Stimulated activated CD4-positive, alpha-beta T cell treated with anti-CD3 and anti-CD28 coated beads, Interleukin-12 subunit alpha, Interleukin-12 subunit beta, amount 100 ng/mL, for 4 hours (primary cell): ENCODE results near the gene ATP7A.

Experiments
- DNase-seq: peaks from one replicate; pipeline ENCODE4 v3.0.0-alpha.2; 2020

The ATP7A gene

DNA sequence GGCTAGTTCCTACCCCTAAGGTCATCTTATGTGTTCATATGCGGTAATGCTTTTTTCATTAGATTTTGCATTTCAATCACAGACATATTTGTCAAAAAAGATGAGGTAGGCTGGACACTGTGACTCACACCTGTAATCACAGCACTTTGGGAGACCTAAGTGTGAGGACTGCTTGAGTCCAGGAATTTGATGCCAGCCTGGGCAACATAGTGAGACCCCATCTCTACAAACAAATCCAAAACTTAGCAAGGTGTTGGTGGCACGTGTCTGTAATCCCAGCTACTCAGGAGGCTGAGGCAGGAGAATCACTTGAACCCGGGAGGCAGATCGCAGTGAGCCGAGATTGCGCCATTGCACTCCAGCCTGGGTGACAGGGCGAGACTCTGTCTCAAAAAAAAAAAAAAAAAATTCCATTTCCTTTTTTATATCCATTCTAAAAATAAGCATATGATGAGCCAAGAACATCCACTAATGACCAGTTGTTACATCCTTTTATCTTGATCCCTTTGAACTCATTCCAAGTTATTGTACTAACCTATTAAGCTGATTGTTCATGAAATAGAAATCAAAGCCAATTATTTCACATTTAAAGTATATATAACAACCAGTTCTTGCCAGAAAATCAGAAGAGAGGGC, 35.5 kb downstream of the ATP7A start:
- no peak for DNase-seq

DNA sequence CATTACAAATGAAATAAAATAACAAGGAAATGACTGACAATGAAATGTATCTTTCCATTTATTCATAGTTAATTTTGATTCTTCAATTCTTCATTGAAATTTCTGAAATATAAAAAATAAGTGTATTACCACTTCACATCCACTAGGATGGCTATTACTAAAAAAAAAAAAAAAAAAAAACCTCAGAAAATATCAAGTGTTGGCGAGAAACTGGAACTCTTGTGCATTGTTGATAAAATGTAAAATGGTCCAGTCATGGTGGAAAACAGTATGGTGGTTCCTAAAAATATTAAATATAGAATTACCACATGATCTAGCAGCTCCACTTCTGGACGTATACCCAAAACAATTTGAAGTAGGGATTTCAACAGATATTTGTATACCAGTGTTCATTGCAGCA, 36.1 kb downstream of the ATP7A start:
- DNase-seq: no peak

DNA sequence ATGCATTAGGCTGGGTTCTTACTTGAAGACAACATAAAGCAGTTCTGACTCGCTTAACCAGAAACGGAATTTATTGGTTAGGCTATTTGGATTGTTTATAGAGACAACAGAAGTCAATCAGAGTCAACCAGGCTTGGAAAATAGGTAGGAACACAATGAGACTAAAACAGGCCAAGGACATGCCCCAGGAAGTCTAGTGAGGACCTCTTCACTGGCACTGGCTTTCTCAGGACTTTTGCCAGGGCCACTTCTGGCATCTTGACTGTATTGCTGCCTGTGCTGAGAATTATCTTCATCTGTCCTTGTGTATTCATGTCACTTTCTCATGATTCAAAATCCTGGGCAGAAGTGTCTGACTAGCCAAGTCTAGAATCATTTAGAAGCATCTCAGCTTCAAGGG, 39.3 kb downstream of the ATP7A start:
- DNase-seq: no peak

DNA sequence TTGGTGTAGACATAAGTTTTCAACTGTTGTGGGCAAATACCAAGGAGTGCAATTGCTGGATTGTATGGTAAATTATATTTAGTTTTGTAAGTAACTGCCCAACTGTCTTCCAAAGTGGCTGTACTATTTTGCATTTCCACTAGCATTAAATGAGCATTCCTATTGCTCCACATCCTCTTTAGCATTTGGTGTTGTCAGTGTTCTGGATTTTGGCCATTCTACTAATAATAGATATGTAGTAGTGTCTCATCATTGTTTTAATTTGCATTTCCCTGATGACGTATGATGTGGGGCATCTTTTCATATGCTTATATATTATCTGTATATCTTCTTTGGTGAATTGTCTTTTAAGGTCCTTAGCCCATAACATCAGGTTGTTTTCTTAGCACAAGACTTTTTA, 41.7 kb downstream of the ATP7A start:
- no peak for DNase-seq

DNA sequence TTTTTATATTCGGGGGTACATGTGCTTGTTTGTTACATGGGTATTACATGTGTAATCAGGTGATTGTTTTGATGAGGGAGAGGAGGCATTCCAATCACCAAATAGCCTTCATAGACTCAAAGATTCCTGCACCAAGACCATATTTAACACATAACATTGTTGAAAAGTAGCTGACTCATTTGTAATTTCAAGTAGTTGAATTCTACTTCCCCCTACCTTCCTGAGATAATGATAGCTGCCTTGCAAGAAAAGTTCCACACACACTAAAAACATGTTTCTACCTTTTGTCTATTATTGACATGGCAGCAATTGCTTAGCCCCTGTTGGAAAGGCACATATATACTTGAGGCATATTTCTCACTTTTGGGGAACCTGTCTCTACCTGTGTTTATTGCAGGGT, 42.8 kb downstream of the ATP7A start:
- DNase-seq: no peak

GRCh38 chrX:77953708-77954107, 43.2 kb downstream of the ATP7A start:
- DNase-seq: no peak

DNA sequence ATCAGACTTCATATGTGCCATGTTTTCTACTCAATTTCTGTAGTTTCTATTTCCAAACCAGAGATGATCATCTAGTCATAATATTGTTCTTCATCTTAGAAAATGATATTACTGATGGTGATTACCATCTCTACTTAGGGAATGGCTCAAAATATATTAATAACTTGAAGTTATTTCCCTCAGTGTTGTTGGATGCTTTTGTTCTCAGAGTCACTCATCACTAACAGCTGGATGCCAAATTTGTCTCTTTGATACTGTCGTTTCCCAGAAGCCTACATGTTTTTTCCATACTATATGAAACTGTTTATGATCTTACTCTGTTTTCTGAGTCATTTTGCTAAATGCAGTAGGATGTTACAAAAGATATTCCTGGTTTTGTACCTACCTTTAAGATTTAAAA, 50.1 kb downstream of the ATP7A start:
- DNase-seq: no peak

DNA sequence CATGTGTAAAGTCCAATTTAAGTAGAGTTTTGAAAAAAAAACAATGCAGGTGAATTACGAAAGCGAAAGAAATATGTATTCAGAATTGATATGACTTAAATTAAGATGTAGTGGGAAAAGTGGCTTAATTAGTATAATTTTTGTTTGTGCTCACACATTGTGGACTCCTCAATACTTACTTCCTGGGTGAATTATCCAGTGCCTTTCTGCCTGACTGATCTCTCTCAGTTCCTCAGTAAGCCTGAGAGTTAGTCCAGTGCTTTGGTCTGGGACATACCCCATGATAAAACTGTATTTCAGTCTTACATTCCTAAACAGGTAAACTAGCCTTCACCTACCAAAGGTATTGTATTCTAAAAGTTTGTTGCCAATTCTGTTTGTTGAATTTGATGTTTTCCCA, 50.6 kb downstream of the ATP7A start:
- DNase-seq: no peak

DNA sequence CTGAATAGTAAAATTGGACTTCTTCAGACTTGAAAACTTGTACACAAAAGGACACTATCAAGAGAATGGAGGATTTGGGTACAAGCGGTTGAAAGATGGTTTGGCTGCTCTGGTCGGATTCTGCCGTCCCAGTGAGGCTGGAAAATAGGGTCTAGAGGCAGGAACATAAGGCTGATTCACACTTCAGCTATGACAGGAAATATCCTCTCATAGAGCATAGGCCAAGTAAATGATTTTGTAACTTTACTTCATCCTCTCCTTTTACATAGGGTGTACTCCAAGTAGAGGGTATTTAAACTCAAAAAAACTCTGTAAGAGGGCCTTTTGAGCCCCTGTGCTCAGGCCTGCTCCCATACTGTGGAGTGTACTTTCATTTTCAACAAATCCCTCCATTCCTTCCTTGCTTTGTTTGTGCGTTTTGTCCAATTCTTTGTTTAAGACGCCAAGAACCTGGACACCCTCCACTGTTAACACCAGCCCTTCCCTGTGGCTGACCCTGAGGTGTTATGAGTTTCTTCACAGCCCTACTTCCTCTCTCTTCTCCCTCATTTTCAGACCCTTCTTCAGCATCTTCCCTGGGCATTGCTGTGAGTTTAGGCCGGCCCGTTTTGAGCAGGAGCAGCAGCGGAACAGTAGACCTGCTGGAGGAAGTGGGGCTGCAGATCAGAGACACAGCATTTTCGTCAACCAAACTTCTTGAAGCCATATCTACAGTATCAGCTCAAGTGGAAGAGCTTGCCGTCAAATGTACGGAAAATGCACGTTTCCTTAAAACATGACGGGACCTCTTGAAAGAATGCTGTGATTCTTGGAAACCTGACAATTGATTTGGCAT, 51.8 kb downstream of the ATP7A start:
- DNase-seq: no peak

GRCh38 chrX:77966361-77966760, 55.9 kb downstream of the ATP7A start:
- no peak for DNase-seq

GRCh38 chrX:77967631-77968030, 57.1 kb downstream of the ATP7A start:
- no peak for DNase-seq

DNA sequence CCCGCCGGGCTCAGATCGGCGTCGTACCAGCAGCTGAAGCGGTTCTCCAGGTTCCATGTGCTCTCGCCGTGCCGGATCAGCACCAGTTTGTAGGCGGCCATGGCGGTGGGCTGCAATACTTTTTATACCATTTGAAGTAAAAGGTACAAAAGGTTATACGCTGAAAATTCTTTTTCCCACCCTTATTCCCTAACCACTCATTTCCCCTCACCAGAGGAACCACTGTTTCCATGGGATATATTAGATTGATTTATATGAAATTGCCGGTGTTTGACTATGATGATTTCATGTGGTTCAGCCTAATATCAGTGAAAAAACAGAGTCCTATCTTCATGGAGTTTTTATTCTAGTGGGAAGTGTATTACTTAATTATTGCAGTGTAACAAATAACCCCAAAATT, 59.0 kb downstream of the ATP7A start, which contains the start of gene PGAM4:
Gene PGAM4 (minus strand): TSS at position 101 of the 400 bp plus-strand sequence. CDS start 0 bp downstream, at position 101.
- DNase-seq: no peak

GRCh38 chrX:77975755-77976154, 65.3 kb downstream of the ATP7A start:
- DNase-seq: no peak

GRCh38 chrX:77977095-77977494, 66.6 kb downstream of the ATP7A start:
- no peak for DNase-seq

GRCh38 chrX:77977518-77977917, 67.0 kb downstream of the ATP7A start:
- DNase-seq: no peak

GRCh38 chrX:77979870-77980269, 69.4 kb downstream of the ATP7A start:
- DNase-seq: no peak

GRCh38 chrX:78011846-78012245, 101.4 kb downstream of the ATP7A start:
- no peak for DNase-seq

GRCh38 chrX:78019586-78020483, 109.3 kb downstream of the ATP7A start:
- no peak for DNase-seq

GRCh38 chrX:78024349-78025059, 114.0 kb downstream of the ATP7A start:
- no peak for DNase-seq

DNA sequence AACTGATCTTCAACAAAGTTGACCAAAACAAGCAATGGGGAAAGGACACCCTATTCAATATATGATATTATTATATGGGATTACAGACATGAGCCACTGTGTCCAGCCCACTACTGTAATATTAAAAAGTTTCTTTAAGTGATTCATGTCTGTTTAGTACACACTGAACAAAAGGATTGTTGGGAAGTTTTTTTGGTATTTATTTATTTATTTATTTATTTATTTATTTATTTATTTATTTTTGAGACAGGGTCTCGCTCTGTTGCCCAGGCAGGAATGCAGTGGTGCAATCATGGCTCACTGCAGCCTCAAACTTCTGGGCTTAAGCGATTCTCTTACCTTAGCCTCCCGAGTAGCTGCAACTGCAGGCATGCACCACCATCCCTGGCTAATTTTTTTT, 117.3 kb downstream of the ATP7A start:
- DNase-seq: no peak

DNA sequence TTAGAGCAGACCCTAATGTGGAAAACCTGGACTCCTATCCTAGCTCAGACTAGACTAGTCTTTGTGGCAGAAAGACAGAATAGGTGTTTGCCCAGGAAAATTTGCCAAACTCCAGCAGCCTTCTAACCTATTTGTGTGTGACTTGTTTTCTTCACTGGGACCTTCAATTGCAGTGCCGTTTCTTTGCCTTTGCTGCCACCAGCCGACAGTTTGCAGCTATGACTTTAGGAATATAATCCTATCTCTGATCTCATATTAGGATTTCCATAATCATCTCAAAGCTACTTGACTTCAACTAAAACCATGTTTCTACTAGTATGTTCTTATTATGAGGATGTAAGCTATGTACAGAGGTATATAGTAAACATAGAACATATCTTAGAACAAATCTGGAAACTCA, 119.2 kb downstream of the ATP7A start:
- no peak for DNase-seq

GRCh38 chrX:78035061-78035460, 124.6 kb downstream of the ATP7A start:
- no peak for DNase-seq

DNA sequence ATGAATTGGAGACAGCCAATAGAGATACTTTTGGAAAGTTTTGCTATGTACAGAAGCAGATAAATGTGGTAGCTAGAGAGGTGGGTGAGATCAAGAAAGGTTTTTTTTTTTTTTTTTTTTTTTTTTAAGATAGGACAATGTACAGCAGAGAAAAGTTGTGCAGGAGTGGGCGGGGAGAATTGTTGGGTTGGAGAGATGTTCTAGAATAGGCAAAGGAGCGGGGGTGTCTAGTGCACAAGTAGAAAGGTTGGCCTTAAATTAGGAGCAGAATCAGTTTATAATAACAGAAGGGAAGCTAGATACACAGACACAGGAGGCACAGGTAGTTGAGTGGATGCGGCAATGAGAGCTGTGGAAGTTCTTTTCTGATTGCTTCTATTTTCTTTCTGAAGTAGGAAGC, 127.4 kb downstream of the ATP7A start:
- no peak for DNase-seq
